ENCODE results near the gene SPAG8. TPM values are rescaled to one million over a fixed set of nuclear protein-coding genes. Genes with fewer than 3 reads are reported as not detected.

Gene SPAG8
- total RNA-seq, 1 experiment from 2014 or later: not detected

GRCh38 chr9:35795695-35796094 lies 16.4 kb downstream of the SPAG8 start:
- peak overlapping the region; percentile 47 for H3K4me2 ChIP-seq (ENCODE audit: low read length)
- H3K4me1 ChIP-seq (ENCODE audit: insufficient read depth, low read length): peaks cover 41% of the 10 kb centered on the region
- H3K4me3 ChIP-seq (ENCODE audit: low read length): no peak overlapping the region
- ATAC-seq (peak; percentile 77), DNase-seq (peak; percentile 67)
- H4K20me1 ChIP-seq (ENCODE audit: low read length): no peaks in the 10 kb centered on the region
- H3F3A ChIP-seq (ENCODE audit: low read length, unreplicated experiment): peaks cover 7% of the 10 kb centered on the region
- H3K27me3 ChIP-seq (ENCODE audit: low read length): no peaks in the 10 kb centered on the region
- POLR2A ChIA-PET (ENCODE audit: unreplicated experiment): no interaction called here
- TF ChIP-seq EZH2 (IDR thresholded peaks at IDR 0.05; ENCODE audit: low read length, unreplicated experiment) (no peak), CTCF (conservative IDR thresholded peaks at IDR 0.05; ENCODE audit: low read depth, low read length) (no peak), EZH2phosphoT487 (IDR thresholded peaks at IDR 0.05; ENCODE audit: borderline replicate concordance, low read length) (no peak)
- H2AFZ ChIP-seq (ENCODE audit: low read length): no peak overlapping the region
- peak overlapping the region; percentile 60 for H3K27ac ChIP-seq (ENCODE audit: low read length)
- no peaks in the 10 kb centered on the region for H3K9me2 ChIP-seq (replicated peaks; ENCODE audit: low read length)
- H3K79me2 ChIP-seq (ENCODE audit: low read length): no peaks in the 10 kb centered on the region
- H3K9ac ChIP-seq (ENCODE audit: low read length): no peak overlapping the region
- no TSS peak for BruUV-seq (replicated peaks)
- no peaks in the 10 kb centered on the region for H3K9me3 ChIP-seq (ENCODE audit: low read length)
- intact Hi-C loops (cut with micrococcal nuclease): loop anchor here (1.0 to 10.0 kb wide), 2 partner anchors 20 to 141 kb away; partner anchors contain the start of genes CCDC107, HINT2, RMRP and SIT1
- CTCF ChIA-PET: interaction anchor here (1.0 kb wide), 1 partner anchor 87 kb away, joined by 3 read pairs; no protein-coding TSS in a partner anchor
- H3K36me3 ChIP-seq (ENCODE audit: low read depth, low read length): no peaks in the 10 kb centered on the region

- H3K27ac ChIP-seq (ENCODE audit: low read length): no peak overlapping the region
- H3K4me1 ChIP-seq (ENCODE audit: insufficient read depth, low read length): peaks cover 33% of the 10 kb centered on the region
- no peaks in the 10 kb centered on the region for H4K20me1 ChIP-seq (ENCODE audit: low read length)
- DNase-seq (no peak), ATAC-seq (no peak)
- H3K27me3 ChIP-seq (ENCODE audit: low read length): no peaks in the 10 kb centered on the region
- H3K4me2 ChIP-seq (ENCODE audit: low read length): no peak overlapping the region
- no TSS peak for BruUV-seq (replicated peaks)
- intact Hi-C loops (cut with micrococcal nuclease): loop anchor here (10.0 kb wide), 1 partner anchor 139 kb away; the partner anchor contains the start of genes CCDC107, RMRP and SIT1
- H2AFZ ChIP-seq (ENCODE audit: low read length): no peak overlapping the region
- no peak overlapping the region for H3K9ac ChIP-seq (ENCODE audit: low read length)
- H3K4me3 ChIP-seq (ENCODE audit: low read length): no peak overlapping the region
- H3K9me3 ChIP-seq (ENCODE audit: low read length): no peaks in the 10 kb centered on the region
- H3K9me2 ChIP-seq (replicated peaks; ENCODE audit: low read length): no peaks in the 10 kb centered on the region
- no peaks in the 10 kb centered on the region for H3K79me2 ChIP-seq (ENCODE audit: low read length)
- H3K36me3 ChIP-seq (ENCODE audit: low read depth, low read length): no peaks in the 10 kb centered on the region
- TF ChIP-seq EZH2 (IDR thresholded peaks at IDR 0.05; ENCODE audit: low read length, unreplicated experiment): no peak
- TF ChIP-seq EZH2phosphoT487 (IDR thresholded peaks at IDR 0.05; ENCODE audit: borderline replicate concordance, low read length): no peak
- TF ChIP-seq CTCF (conservative IDR thresholded peaks at IDR 0.05; ENCODE audit: low read depth, low read length): no peak
- ChIA-PET POLR2A (ENCODE audit: unreplicated experiment) (no interaction called here), CTCF (no interaction called here)
- no peaks in the 10 kb centered on the region for H3F3A ChIP-seq (ENCODE audit: low read length, unreplicated experiment)
These were observed 18.6 kb downstream of the SPAG8 start for GRCh38 chr9:35793461-35793860.

GRCh38 chr9:35792826-35793225 lies 19.2 kb downstream of the SPAG8 start:
- no peak for TF ChIP-seq CTCF (conservative IDR thresholded peaks at IDR 0.05; ENCODE audit: low read depth, low read length)
- TF ChIP-seq EZH2phosphoT487 (IDR thresholded peaks at IDR 0.05; ENCODE audit: borderline replicate concordance, low read length): no peak
- TF ChIP-seq EZH2 (IDR thresholded peaks at IDR 0.05; ENCODE audit: low read length, unreplicated experiment): no peak
- ChIA-PET POLR2A (ENCODE audit: unreplicated experiment) (no interaction called here), CTCF (no interaction called here)
- TSS peak; percentile 21 for BruUV-seq (replicated peaks)
- Histone ChIP-seq H3F3A (ENCODE audit: low read length, unreplicated experiment) (no peaks in the 10 kb centered on the region), H2AFZ (ENCODE audit: low read length) (no peak overlapping the region), H4K20me1 (ENCODE audit: low read length) (no peaks in the 10 kb centered on the region), H3K4me1 (ENCODE audit: insufficient read depth, low read length) (peaks cover 26% of the 10 kb centered on the region), H3K79me2 (ENCODE audit: low read length) (no peaks in the 10 kb centered on the region), H3K4me2 (ENCODE audit: low read length) (no peak overlapping the region), H3K27me3 (ENCODE audit: low read length) (no peaks in the 10 kb centered on the region), H3K9me2 (replicated peaks; ENCODE audit: low read length) (no peaks in the 10 kb centered on the region), H3K9me3 (ENCODE audit: low read length) (no peaks in the 10 kb centered on the region), H3K9ac (ENCODE audit: low read length) (no peak overlapping the region), H3K4me3 (ENCODE audit: low read length) (no peak overlapping the region), H3K36me3 (ENCODE audit: low read depth, low read length) (no peaks in the 10 kb centered on the region), H3K27ac (ENCODE audit: low read length) (no peak overlapping the region)
- DNase-seq (no peak), ATAC-seq (no peak)
- intact Hi-C loops (cut with micrococcal nuclease): loop anchor here (10.0 kb wide), 1 partner anchor 138 kb away; the partner anchor contains the start of genes CCDC107, RMRP and SIT1

All from PC-3 (cell line).